KMS-11 (cell line): ENCODE measurements around the gene NEXN.

ENCODE experiments used
- H2AFZ ChIP-seq: fragments of 200-600 bp; sonication (generic); 2 replicates; pipeline ENCODE4 v1.6.1; 2016; ENCODE audit warnings: antibody characterized with exemption, mixed run types, low read depth
- H3K27ac ChIP-seq: fragments of 200-600 bp; sonication (generic); 2 replicates; pipeline ENCODE4 v1.6.1; 2016; ENCODE audit warnings: mild to moderate bottlenecking, mixed run types
- H3K27me3 ChIP-seq: fragments of 200-600 bp; sonication (generic); 2 replicates; pipeline ENCODE4 v1.6.1; 2017; ENCODE audit warnings: mild to moderate bottlenecking, low read depth, mixed run types, moderate library complexity; ENCODE audit not compliant: insufficient read depth
- H3K36me3 ChIP-seq: fragments of 200-600 bp; sonication (generic); 2 replicates; pipeline ENCODE4 v1.6.1; 2017; ENCODE audit warnings: mild to moderate bottlenecking, mixed run types; ENCODE audit not compliant: insufficient read depth
- H3K4me1 ChIP-seq: fragments of 200-600 bp; sonication (generic); 2 replicates; pipeline ENCODE4 v1.6.1; 2016; ENCODE audit warnings: mild to moderate bottlenecking, low read depth, mixed run types; ENCODE audit not compliant: poor library complexity, severe bottlenecking
- H3K4me2 ChIP-seq: fragments of 200-600 bp; sonication (generic); 2 replicates; pipeline ENCODE4 v1.7.0; 2016; ENCODE audit warnings: mild to moderate bottlenecking, mixed run types
- H3K4me3 ChIP-seq: fragments of 200-600 bp; sonication (generic); IDR thresholded peaks from 2 replicates; pipeline ENCODE4 v1.6.1; 2017; ENCODE audit warnings: low read depth, low read length, mixed read lengths; ENCODE audit not compliant: insufficient read depth
- H3K79me2 ChIP-seq: fragments of 200-600 bp; sonication (generic); 2 replicates; pipeline ENCODE4 v1.6.1; 2016; ENCODE audit warnings: low read depth, mixed run types; ENCODE audit not compliant: insufficient read depth
- H3K9ac ChIP-seq: fragments of 200-600 bp; sonication (generic); 2 replicates; pipeline ENCODE4 v1.6.1; 2016; ENCODE audit warnings: mild to moderate bottlenecking, mixed run types
- H4K20me1 ChIP-seq: fragments of 200-600 bp; sonication (generic); 2 replicates; pipeline ENCODE4 v1.6.1; 2016; ENCODE audit warnings: mild to moderate bottlenecking, mixed run types; ENCODE audit not compliant: insufficient read depth
- TF ChIP-seq, protein P1 (sequence below): fragments of 200-600 bp; sonication (generic); conservative IDR thresholded peaks from 2 replicates; pipeline ENCODE4 v1.6.1; 2017; ENCODE audit warnings: low read depth, mild to moderate bottlenecking, antibody characterized with exemption, low read length, moderate library complexity, mixed read lengths

The NEXN gene

GRCh38 chr1:77874804-77875445 is 13.5 kb upstream of the NEXN start:
- H3K4me3 ChIP-seq: no peak overlapping the region
- no peak overlapping the region for H3K4me2 ChIP-seq
- no peak overlapping the region for H2AFZ ChIP-seq
- H3K79me2 ChIP-seq: no peaks in the 10 kb centered on the region
- TF ChIP-seq, protein P1, sequence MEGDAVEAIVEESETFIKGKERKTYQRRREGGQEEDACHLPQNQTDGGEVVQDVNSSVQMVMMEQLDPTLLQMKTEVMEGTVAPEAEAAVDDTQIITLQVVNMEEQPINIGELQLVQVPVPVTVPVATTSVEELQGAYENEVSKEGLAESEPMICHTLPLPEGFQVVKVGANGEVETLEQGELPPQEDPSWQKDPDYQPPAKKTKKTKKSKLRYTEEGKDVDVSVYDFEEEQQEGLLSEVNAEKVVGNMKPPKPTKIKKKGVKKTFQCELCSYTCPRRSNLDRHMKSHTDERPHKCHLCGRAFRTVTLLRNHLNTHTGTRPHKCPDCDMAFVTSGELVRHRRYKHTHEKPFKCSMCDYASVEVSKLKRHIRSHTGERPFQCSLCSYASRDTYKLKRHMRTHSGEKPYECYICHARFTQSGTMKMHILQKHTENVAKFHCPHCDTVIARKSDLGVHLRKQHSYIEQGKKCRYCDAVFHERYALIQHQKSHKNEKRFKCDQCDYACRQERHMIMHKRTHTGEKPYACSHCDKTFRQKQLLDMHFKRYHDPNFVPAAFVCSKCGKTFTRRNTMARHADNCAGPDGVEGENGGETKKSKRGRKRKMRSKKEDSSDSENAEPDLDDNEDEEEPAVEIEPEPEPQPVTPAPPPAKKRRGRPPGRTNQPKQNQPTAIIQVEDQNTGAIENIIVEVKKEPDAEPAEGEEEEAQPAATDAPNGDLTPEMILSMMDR: no peak
- H3K4me1 ChIP-seq: no peaks in the 10 kb centered on the region
- no peak overlapping the region for H3K27ac ChIP-seq
- H3K36me3 ChIP-seq: no peaks in the 10 kb centered on the region
- H4K20me1 ChIP-seq: no peaks in the 10 kb centered on the region
- no peaks in the 10 kb centered on the region for H3K27me3 ChIP-seq
- no peak overlapping the region for H3K9ac ChIP-seq

- H3K4me3 ChIP-seq: no peak overlapping the region
- no peak overlapping the region for H3K27ac ChIP-seq
- H3K27me3 ChIP-seq: no peaks in the 10 kb centered on the region
- H3K4me1 ChIP-seq: no peaks in the 10 kb centered on the region
- H3K79me2 ChIP-seq: no peaks in the 10 kb centered on the region
- no peak overlapping the region for H3K9ac ChIP-seq
- no peaks in the 10 kb centered on the region for H4K20me1 ChIP-seq
- no peak overlapping the region for H2AFZ ChIP-seq
- H3K36me3 ChIP-seq: no peaks in the 10 kb centered on the region
- no peak overlapping the region for H3K4me2 ChIP-seq
- TF ChIP-seq, protein P1: no peak
Measured at GRCh38 chr1:77876884-77877283, 11.5 kb upstream of the NEXN start.

- Histone ChIP-seq H3K36me3 (no peaks in the 10 kb centered on the region), H3K4me3 (no peak overlapping the region), H3K79me2 (no peaks in the 10 kb centered on the region), H3K4me1 (no peaks in the 10 kb centered on the region), H3K27me3 (no peaks in the 10 kb centered on the region), H4K20me1 (no peaks in the 10 kb centered on the region), H3K9ac (no peak overlapping the region), H2AFZ (no peak overlapping the region), H3K4me2 (no peak overlapping the region), H3K27ac (no peak overlapping the region)
- TF ChIP-seq, protein P1: no peak
Measured at GRCh38 chr1:77881061-77881460, 7.4 kb upstream of the NEXN start.

DNA sequence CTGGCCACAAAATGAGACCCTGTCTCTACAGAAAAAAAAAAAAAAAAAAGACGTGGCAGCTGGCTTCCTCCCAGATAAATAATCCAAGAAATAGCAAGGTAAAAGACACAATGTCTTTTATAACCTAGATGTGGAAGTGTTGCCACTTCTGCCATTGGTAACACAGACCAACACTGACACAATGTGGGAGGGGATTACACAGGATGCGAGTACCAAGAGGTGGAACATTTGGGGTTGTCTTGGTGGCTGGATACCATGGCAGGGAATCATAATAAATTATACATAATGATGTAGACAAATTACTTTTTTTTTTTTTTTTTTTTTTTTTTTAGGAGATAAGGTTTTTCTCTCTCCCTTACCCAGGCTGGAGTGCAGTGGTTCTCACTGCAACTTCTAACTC is 6.0 kb upstream of the NEXN start:
- Histone ChIP-seq H3K27ac (no peak overlapping the region), H3K27me3 (no peaks in the 10 kb centered on the region), H3K79me2 (no peaks in the 10 kb centered on the region), H3K4me3 (no peak overlapping the region), H3K36me3 (no peaks in the 10 kb centered on the region), H4K20me1 (no peaks in the 10 kb centered on the region), H3K4me1 (no peaks in the 10 kb centered on the region), H2AFZ (no peak overlapping the region), H3K9ac (no peak overlapping the region), H3K4me2 (no peak overlapping the region)
- TF ChIP-seq, protein P1: no peak
